Stimulated activated CD4-positive, alpha-beta T cell treated with anti-CD3 and anti-CD28 coated beads, Interleukin-12 subunit alpha, Interleukin-12 subunit beta, amount 100 ng/mL, for 48 hours (primary cell): ENCODE results near the gene CUTC.
"Not testable (repeated sequence)": the region's sequence is repeated elsewhere in the genome, so short reads cannot be mapped to it uniquely, and the experiment has no call there.

Experiments used
- DNase-seq, 3 donors: peaks; one replicate each; pipeline ENCODE4 v3.0.0-alpha.2; 2020; ENCODE audit warnings: low read depth in 2 of 3, low spot score in 1 of 3

The CUTC gene

DNA sequence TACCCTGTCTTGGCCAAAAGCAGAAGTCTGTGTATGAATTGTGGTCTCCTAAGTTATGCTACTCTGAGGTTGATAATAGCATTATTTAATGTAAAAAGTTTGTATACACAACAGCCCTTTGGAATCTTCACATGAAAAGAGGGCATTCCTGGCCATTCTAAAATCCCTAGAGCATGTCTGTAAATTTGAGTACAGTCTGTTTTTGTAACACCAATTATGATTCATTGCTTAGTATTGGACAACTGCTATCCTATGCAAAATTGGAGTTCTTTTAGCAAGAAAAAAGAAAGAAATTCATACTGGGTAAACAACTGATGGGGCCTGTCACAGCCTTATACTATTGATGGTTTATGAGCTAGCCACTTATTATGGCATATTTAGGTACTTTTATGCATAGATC lies 10.2 kb downstream of the CUTC start:
- no peak for DNase-seq

DNA sequence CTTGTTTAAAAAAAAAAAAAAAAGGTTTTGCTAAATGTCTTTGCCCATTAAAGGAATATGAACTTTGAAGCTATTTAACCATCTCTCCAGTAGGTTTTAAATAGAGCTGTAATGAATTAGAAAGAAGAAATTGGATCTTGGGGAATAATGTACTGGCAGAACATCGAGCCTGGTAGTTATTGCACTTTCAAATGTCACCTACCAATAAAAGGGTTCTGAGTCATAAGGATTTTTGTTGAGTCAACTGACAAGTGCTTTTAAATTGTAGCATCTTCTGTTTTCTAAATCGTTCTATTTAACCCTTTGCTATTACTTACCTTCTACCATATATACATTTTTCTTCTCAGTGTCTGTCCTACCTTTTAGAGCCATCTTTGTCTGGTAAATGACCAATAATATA lies 10.7 kb downstream of the CUTC start:
- DNase-seq = no peak

DNA sequence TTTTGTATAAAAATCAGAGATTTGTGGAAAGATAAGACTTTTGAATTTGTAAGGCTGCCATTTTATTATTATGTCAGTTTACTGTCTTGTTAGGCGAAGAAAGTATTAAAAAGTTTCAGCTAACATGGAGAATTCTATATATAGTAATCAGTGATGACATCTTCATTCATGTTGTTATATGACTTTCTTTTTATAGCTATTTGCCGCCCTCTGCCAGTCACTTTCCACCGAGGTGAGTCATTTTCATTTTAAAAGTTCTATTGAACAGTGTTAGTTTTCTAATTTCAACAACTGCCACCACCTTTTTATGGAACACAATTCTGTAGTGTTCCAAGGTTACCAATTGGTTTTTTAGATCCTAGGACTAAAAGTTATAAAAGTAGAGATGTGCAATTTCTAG lies 11.8 kb downstream of the CUTC start:
- no peak for DNase-seq

DNA sequence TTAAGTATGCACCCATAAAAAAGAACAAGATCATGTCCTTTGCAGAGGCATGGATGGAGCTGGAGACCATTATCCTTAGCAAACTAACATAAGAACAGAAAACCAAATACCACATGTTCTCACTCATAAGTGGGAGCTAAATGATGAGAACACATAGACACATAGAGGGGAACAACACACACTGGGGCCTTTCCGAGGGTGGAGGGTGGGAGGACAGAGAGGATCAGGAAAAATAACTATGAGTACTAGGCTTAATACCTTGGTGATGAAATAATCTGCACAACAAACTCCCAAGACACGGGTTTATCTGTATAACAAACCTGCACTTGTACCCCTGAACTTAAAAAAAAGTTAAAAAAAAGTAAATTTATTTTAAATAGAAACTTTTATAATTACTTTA lies 14.1 kb downstream of the CUTC start:
- DNase-seq = not testable (repeated sequence)

DNA sequence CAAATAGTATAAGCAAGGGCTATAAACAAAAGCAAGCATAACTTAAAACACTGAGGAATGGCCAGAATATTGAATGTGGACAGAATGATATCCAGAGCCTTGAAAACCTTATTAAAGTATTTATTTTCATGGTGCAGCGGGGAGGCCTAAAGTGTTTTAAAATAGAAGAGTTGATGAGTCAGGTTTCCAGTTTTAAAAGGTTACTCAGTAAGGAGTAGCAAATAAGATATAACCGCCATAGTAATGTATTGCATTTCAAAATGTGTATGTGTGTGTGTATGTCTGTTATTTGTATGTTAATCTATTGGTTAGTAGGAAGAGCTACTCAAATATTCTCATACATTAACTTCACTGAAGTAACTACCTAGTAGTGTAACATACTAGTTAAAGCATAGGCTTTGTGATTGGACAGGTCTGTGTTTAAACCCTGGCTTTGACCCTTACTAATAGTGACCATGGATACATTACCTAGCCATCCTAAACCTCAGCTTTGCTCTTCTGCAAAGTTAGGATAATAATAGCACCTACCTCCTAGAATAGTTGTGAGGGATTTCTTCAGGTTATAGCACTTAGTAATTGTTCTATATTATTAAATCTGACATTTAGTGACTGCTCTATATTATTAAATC lies 16.9 kb downstream of the CUTC start:
- DNase-seq = no peak

DNA sequence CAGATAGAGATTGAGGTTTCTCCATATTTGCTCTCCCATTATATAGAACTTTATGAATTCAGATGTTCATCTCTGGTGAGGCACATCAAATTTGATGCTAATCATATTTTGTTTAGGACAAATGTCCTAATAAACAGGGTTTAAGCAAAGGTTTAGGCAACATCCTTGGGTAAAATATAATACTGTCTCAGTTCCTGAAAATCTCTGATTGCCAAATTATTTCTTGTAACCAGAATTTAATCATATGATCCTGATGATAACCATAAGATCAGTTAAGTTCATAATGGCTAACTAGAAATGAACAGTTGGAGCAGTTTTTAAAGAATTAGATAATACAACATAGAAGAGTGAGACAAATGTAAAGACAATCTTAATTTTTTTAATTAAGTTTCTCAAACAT lies 18.6 kb downstream of the CUTC start:
- DNase-seq = no peak

DNA sequence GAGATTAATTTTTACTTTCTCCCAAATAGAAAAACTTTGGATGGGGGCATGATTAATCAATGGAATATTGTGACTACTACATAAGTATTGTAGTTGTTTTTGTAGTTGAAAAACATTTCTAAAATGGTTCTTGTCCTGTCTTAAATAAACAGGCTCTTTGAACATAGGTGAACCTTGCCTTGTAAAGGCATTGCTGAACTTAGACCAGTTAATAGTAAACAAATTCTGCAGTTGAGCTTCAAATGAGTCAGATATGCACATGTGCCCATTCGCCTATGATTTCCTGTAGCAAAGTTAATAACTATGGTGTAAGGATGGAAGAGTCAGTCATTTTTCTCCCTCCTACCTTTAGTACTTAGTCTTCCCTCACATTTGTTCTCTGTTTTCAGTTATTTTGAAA lies 22.6 kb downstream of the CUTC start:
- DNase-seq = no peak

DNA sequence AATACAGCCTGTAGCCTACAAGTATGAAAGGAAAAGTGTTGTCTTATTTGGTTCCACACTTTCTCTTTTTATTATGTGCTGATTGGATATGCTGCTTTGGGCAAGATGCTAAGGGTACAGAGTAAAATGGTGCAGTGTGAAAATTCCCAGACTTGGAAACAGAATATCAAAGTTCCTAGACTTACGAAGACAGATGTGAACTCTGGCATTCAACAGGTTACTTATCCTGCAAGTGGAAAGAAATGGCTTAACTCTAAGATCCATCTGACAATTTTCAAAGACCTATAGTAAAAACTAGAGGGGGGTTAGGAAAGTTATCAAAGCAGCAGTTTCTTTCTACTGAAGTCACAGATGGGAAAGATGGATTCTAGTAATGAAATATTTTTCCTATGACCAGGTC lies 24.1 kb downstream of the CUTC start:
- DNase-seq = no peak

DNA sequence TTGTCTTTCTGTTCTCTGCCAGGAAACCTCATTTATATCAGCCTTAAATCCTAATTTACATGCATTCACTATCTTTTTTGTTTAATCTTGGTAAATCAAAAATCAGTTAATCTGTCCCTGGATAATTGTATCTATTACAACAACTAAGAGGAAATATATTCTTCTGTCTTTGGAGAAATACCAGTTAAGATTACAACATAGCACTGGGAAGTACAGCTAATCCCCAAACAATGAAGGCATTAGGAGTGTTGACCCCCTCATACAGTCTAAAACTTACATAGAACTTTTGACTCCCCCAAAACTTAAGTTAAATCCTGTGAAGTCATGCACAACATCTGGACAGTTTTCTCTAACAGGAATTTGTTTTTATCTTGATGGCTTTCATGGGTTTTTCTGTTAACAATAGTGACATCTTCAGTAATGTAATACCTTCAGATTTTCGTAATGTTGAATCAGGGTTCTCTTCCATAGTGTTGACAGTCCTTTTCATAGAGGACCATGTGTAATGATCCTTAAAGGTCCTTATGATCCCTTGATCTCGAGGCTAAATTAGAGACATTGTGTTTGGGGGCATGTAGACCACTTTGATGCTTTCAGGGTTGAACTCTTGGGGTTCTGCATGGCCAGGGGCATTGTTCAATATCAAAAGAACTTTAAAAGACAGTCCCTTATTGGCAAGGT lies 26.3 kb downstream of the CUTC start:
- no peak for DNase-seq

DNA sequence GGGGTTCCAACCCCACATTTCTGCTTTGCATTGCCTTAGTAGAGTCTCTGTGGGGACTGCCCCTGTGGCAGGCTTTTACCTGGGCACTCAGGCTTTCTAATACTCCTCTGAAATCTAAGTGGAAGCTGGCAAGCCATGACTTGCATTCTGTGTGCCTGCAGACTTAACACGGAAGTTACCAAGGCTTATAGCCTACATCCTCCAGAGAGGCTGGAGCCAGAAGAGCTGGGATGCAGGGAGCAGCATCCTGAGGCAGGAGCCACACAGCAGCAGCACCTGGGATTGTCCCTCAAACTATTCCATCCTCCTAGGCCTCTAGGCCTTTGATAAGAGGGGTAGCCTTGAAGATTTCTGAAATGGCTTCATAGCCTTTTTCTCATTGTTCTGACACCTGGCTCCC lies 28.3 kb downstream of the CUTC start:
- DNase-seq = no peak

DNA sequence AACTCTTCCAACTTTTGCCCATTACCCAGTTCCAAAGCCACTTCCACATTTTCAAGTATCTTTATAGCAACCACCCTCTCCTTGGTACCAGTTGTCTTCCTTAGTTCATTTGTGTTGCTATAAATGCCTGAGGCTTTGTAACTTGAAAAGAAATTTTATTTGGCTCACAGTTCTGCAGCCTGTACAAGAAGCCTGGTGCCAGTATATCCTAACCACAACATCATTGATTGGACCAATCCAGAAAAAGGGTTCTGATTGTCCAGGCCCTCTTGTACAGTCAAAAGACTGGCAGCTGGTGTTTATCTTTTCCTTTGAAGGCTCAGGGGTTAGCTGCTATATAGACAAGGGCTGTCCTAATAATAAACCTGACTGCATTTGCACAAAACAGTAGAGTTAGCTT lies 29.3 kb downstream of the CUTC start:
- DNase-seq = no peak

DNA sequence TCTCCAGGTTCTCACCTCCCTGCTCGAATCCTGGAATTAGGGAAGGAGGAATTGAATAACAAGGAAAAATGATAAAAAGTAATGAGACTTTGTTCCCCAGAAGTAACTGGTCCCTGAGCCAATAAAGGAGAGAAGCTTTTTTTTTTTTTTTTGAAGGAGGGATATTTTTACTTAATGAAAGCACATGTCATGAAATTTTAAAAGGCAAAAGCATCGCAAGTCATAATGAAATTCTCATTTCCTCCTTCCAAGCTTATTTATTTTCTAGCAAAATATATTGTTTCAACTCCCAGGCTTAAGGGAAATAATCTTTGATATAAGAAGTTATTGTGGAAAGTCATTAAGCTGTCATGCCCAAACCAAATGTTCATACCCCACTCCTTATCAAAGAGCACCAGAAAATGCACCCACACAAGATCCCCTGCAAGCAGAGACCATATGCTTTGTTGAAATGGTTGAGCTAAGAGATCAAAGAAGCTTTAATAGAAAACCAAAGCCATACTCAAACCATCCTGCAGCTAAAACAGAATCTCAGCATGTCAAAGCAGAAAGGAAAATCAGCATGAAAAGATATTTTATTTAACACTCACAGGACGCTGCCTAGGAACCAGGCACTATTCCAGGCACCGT lies 33.8 kb downstream of the CUTC start:
- no peak for DNase-seq

DNA sequence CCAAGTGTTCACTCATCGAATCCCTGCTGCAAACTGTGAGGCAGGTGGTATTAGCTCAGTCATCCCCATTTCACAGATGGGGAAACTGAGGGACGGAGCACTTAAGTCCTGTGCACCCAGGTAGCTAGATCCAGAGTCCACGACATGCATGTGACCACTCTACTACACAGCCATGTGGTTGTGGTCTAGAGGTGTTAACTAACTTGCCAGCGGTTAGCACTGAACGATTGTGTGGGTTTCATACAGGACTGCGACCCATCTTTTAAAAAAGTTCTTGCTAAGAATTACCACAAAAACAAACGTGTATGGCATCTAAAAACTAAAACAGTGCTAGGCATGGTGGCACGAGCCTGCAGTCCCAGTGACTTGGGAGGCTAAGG lies 34.3 kb downstream of the CUTC start:
- DNase-seq = no peak

DNA sequence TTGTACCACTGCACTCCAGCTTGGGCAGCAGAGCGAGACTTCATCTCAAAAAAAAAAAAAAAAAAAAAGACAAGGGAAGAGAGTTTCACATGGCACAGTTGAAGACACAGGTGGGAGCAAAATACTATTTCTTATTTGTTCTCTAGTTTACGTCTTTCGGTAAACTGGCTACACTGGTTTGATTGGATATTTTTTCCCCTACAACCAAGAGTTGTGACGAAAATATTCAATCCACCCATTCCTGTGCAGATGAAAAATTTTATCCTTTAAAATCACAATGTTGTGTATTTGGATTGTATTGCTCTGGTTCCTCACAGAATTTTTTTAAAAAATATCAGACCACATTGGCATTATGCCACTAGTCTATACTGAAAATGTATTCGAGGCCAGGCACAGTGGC lies 35.9 kb downstream of the CUTC start:
- DNase-seq = no peak

DNA sequence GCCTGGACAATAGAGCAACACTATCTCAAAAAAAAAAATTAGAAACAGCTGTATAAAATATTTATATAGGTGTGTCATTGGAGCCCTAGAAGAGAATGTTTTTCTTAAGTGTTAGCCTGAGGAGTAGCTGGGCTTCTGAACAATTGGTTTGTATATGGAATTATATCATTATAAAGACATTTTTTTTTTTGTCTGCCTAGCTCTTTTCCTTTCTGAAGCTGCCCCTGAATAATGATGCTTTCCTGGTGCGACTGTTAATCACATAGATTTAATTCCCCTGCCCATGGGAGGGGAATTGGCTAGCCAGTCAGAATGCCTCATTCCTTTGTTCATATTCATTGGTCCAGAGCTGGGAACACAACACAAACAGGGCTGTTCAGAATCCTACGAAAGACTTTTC lies 36.5 kb downstream of the CUTC start:
- DNase-seq = no peak

DNA sequence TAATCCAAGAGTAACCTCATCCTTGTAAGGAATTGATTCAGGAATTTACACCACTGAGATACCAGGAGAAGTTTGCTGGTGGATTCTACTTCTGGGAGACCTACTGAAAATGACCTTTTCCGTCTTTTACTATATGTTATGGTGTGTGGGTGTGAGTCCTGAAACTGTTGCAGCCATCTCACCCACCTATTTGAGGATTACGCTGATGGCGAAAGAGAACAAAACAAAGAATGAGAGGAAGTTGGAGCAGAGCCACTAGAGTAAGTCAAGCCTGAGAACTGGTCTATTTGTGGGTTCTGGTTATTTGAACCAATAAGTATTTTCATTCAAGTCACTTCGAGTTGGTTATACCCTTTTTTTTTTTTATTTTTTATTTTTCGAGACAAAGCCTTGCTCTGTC lies 37.7 kb downstream of the CUTC start:
- DNase-seq = no peak

DNA sequence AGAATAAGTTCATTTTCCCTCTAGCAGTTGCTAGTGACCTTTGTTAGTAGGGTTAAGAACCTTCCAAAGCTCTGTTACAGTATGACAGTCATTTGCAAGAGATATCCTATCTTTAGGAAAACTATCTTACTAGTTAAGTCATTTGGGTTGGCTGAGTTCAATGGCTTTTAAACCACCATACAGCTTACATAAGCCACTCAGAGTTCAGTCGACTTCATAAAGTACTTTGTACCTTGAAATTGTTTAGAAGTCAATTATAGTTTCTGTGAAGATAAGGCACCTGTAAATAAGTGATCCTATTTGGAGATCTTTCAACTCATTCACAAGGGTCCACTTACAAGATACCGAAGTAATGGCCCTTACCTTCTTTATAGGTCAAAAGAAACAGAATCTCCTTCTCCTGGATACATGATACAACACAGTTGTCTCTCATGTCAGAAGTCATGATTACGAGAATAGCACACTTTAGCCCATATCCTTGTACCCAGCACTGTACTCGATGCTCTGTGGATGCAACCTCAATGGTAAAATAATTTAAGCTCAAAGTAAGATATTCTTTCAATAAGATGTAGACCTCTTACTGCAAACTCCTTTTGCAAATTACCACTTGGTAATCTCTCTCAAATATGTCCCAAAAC lies 38.5 kb downstream of the CUTC start:
- DNase-seq = no peak

DNA sequence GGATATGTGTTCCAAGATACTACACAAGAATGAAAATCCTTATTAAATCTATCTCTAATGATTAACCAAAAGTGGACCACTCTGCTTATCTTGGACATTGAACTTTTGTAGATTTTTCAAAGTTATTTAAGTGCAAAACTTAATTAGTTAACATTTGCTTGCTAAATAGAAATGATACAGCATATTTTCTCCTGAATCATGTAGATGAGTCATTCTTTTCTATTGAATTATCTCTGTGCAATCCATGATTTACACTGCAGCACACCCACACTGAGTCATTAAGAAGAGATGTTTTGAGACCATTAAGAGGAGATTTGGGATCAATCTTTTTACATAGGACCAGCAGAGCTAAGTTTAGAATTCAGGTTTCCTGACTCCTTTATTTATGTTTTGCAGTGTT lies 43.8 kb downstream of the CUTC start:
- no peak for DNase-seq

DNA sequence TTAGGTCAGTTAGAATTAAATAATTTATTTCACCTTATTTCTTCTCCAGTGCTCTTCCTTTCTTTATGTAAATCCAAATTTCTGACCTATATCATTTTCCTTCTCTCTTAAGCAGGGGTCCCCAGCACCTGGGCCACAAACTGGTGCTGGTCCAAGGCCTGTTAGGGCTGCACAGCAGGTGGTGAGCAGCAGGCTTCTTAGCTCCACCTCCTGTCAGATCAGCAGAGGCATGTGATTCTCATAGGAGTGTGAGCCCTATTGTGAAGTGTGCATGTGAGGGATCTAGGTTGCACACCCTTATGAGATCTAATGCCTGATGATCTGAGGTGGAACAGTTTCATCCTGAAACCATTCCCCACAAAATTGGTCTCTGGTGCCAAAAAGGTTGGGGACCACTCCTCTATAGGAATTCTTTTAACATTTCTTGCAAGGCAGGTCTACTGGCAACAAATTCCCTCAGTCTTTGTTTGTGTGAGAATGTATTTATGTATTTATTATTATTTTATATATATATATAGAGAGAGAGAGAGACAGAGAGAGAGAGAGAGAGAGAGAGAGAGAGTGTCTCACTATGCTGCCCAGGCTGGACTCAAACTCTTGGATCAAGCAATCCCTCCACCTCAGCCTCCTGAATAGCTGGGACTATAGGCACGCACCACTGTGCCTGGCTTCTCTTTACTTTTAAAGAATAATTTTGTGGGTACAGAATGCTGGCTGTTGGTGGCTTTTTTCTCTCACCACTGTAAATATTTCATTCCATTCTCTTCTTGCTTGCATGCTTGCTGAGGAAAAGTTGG lies 46.1 kb downstream of the CUTC start:
- DNase-seq = no peak

DNA sequence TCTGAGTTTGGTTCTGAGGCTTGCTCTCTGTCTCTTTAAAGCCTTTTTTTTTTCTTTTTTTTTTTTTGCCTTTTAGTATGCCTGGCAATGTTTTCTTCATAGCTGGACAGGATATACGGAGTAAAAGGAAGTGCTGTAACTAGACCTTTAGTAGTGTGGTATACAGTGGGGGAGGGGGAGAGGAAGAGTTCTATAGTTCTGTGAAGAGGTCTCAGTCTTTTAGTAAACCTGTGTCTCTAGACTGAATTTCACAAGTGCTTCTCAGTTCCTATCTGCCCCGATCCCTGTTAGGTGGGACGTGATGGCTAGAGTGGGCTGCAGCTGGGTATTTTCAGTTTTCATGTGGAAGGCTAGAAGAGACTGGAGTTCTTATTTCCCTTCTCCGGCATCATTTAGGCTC lies 47.3 kb downstream of the CUTC start:
- DNase-seq = no peak

DNA sequence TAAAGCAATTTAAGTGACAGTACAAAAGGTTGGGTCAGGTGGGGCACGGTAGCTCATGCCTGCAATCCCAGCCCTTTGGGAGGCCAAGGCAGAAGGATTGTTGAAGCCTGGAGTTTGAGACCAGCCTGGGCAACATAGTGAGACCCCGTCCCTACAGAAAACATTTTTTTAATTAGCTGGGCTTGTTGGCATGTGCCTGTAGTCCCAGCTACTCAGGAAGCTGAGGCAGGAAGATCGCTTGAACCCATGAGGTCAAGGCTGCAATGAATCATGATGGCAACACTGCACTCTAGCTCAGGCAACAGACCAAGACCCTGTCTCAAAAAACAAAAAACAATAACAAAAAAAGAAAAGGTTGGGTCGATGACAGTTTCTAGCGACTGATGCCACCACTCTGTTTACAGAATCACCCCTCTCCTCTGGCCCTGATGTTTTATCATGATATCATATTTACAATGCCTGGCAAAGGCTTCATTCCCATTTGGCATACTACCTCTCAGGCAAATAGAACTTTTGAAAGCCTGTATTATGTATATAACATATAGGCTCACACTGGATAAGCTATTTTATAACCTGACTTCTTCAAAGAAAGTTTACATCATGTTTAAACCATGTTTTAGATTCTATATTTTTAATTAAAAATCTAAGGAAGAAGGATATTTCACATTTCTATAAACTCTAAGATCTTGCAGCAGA lies 49.8 kb downstream of the CUTC start:
- no peak for DNase-seq
